Right ventricle myocardium inferior (tissue), 1 donor: ENCODE data around the gene ZBBX. TPM values are rescaled to one million over a fixed set of nuclear protein-coding genes. Genes with fewer than 3 reads are reported as not detected.

ENCODE experiments used
- ATAC-seq: fragments of 200-7000 bp; cut with Tn5 transposase; one replicate; pipeline ENCODE4 v1.9.1; 2020; ENCODE audit warnings: mild to moderate bottlenecking, moderate library complexity
- DNase-seq: peaks from one replicate; pipeline ENCODE4 v3.0.0; 2021; ENCODE audit errors: missing footprints
- intact Hi-C: fragments of 100-400 bp; cut with DNase I; formaldehyde crosslinking; loops from one replicate; pipeline ENCODE4 v1.11.0; 2022
- total RNA-seq: library from RNA; stranded (reverse); fragmentation: NEBNext Ultra II Directional; extraction: Animal tissue kit (Norgen Biotek cat#: 25700); gene quantifications from one replicate; pipeline ENCODE4 v1.2.1, GENCODE V29; 2021
- donor health status: DM: no; HTN: yes; CAD: no; lungs with severe emphysema.

The ZBBX gene
- total RNA-seq, 1 donor from 2014 or later, result not detected

DNA sequence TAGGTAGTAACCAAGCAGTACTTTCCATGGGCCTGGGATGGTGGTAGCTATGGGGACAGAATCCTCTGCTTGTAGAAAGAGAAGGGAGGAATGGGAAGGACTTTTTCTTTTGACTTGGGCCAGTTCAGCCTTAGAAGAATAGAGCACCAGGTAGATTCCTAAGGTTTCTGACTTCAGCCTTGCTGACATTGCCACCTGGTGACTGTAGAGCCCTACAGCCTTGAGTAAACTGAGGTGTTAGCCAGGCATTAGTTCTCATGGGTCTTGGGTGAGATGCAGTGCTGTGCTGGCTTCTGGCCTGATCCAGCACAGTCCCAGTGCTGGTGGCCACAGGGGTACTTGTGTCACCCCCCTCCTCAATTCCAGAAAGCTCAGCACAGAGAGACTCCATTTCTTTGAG, 171.1 kb downstream of the ZBBX start:
- ATAC-seq (no peak), DNase-seq (no peak)
- intact Hi-C loops, result no loop called here

DNA sequence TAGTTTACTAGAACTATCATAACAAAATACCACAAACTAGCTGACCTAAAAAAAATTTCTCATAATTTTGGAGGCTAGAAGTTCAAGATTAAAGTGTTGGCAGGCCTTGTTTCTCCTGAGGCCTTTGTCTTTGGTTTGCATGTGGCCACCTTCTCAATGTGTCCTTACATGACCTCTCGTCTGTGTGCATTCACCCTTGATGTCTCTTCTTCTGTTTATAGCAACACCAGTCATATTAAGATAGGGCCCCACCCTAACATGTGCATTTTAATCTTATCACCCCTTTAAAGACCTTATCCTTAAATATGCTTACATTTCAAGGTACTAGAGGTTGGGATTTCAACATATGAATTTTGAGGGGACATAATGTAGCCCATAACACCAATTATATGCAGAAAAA, 177.0 kb downstream of the ZBBX start:
- ATAC-seq (no peak), DNase-seq (no peak)
- intact Hi-C loops, result no loop called here

DNA sequence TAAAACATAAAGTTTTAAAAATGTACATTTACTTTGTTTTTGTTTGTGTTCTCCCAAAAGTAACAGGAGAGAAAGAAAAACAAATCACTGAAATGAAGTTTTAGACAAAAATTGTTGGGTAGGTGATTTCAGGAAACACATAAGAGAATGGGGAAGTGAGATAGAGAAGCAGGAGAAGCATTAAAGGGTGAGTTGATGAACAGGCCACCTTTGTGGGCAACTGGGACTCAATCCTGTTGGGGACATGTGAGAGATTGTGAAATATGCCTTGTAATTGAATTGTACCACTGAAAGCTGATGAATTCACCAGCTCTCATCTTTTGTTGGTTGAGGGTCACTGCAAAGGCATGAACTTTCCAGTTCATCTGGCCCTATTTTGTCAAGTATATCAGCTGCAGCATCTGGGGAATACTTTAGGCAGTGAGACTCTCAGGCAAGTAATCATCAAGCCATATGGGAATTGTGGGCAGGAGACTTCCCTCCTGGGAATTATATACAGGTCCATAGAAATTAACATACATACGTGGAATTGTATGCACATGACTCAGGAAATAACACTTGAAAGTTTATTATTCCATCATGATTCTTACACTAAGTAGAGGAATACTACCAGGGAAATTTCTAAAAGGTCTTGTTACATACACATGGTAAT, 181.0 kb downstream of the ZBBX start:
- intact Hi-C loops, result no loop called here
- DNase-seq (no peak), ATAC-seq (no peak)

Other genes starting within 250 kb of the ZBBX start
- gene SERPINI2, start 93.7 kb upstream of the ZBBX start, total RNA-seq, result not detected